HG03439 (cell line): ENCODE results near the gene LBH.

Source experiments
- ATAC-seq: cut with Tn5 transposase; IDR thresholded peaks from one replicate; pipeline ENCODE4 v1.9.1; 2021; ENCODE audit warnings: mild to moderate bottlenecking, moderate library complexity; ENCODE audit not compliant: unreplicated experiment

The LBH gene

GRCh38 chr2:30231212-30231995 is at the start of gene LBH:
TSS of gene LBH (plus strand) at chr2:30231534. CDS start at chr2:30231739, 205 bp downstream.
- peak; percentile 44 for ATAC-seq

GRCh38 chr2:30184035-30184434 is 47.3 kb upstream of the LBH start:
- ATAC-seq, result no peak

- no peak for ATAC-seq
These were observed 46.2 kb upstream of the LBH start for GRCh38 chr2:30185178-30185577.

- no peak for ATAC-seq
These were observed 43.0 kb upstream of the LBH start for GRCh38 chr2:30188292-30188691.

GRCh38 chr2:30190637-30191036 is 40.7 kb upstream of the LBH start:
- ATAC-seq, result no peak

- ATAC-seq, result no peak
These were observed 40.2 kb upstream of the LBH start for GRCh38 chr2:30191107-30191506.

- no peak for ATAC-seq
These were observed 39.5 kb upstream of the LBH start for GRCh38 chr2:30191819-30192271.

GRCh38 chr2:30192314-30192713 is 39.0 kb upstream of the LBH start:
- ATAC-seq, result no peak

GRCh38 chr2:30193104-30193681 is 38.1 kb upstream of the LBH start:
- no peak for ATAC-seq

GRCh38 chr2:30194421-30194820 is 36.9 kb upstream of the LBH start:
- ATAC-seq, result no peak

- no peak for ATAC-seq
These were observed 36.3 kb upstream of the LBH start for GRCh38 chr2:30195016-30195415.

- ATAC-seq, result no peak
These were observed 33.7 kb upstream of the LBH start for GRCh38 chr2:30197570-30198192.

GRCh38 chr2:30201990-30202389 is 29.3 kb upstream of the LBH start:
- ATAC-seq, result no peak

GRCh38 chr2:30203156-30203555 is 28.2 kb upstream of the LBH start:
- no peak for ATAC-seq

GRCh38 chr2:30204281-30204680 is 27.1 kb upstream of the LBH start:
- no peak for ATAC-seq

- ATAC-seq, result no peak
These were observed 25.9 kb upstream of the LBH start for GRCh38 chr2:30205456-30205855.

GRCh38 chr2:30206461-30207430 is 24.6 kb upstream of the LBH start:
- ATAC-seq, result no peak

GRCh38 chr2:30208453-30208852 is 22.9 kb upstream of the LBH start:
- no peak for ATAC-seq

- ATAC-seq, result no peak
These were observed 22.1 kb upstream of the LBH start for GRCh38 chr2:30209227-30209626.

- ATAC-seq, result no peak
These were observed 18.0 kb upstream of the LBH start for GRCh38 chr2:30213326-30213725.

- ATAC-seq, result no peak
These were observed 17.3 kb upstream of the LBH start for GRCh38 chr2:30213907-30214463.
